HG03354 (cell line): ENCODE data around the gene GADL1.

Source experiments
- ATAC-seq: cut with Tn5 transposase; IDR thresholded peaks from one replicate; pipeline ENCODE4 v1.9.1; 2021; ENCODE audit warnings: mild to moderate bottlenecking; ENCODE audit not compliant: unreplicated experiment, poor library complexity, severe bottlenecking

The GADL1 gene

DNA sequence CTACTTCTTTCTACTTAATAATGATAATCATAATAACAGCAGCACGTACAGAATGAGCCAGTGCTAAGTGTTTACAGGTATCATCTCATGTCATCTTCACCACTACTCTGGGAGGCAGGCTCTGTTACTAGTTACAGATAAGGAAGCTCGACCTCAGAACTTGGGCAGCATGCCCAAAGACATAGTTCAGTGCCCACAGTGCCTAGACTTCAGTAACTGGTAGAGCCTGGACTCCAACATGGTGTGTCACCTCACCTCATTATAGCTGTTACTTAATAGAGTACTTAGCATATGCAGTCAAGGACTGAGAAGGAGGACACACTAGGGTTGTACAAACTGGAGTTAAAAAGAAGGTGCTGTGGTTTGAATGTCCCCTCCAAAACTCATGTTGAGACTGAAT lies 7.6 kb downstream of the GADL1 start:
- no peak for ATAC-seq

DNA sequence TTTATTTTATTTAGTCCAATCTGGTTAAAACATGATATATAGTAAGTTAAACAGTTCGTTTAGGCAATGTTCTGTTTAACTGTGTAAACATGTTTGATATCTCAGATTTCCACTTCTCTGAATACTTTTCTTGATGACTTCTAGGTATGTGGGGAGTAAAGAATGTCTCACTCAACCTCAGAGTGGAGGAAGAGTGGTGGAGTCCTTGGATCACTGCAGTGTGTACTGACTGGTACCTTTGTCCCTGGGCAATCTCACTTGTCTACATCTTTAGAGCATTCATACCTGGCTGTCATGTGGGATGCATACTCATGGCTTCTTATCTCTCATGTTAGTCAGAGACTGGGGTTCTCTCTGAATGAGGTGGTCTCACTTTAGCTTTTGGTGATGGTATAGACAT lies 15.6 kb downstream of the GADL1 start:
- ATAC-seq: no peak

DNA sequence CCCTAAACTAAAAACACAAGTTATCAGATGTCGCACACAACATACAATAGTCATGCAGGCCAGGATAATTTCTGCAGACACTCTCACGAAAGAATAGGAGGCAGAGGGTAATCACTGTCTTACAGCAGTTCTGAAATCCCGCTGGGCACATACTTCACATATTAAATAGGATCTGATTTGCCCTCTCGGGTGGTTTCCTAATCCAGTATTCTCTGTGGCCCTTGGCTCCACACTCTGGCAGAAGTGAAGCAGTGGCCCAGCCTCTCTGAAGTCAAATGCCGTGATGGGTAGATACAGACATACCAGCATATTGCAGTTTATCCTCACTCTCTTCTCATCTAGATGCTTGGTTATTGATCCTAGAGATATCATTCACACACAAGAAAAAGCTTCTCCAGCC lies 19.0 kb downstream of the GADL1 start:
- ATAC-seq: no peak

DNA sequence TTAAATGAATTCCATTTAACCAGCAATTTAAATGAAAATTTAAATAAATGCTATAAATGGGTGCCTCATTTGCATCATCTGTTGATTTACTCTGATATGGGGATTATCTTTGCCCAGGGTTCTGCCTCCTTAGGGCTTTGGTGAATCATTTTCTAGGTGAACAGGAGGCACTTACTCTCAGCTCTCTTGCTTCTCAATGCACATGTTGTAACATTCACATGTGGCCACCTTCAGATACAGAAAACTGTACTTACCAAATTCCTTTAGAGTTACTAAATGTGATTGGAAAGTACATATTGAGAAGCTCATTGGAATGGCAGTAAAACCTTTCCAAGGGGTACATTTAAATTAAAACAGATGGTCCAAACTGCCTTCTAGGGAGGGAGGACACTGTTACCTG lies 20.8 kb downstream of the GADL1 start:
- ATAC-seq: no peak

DNA sequence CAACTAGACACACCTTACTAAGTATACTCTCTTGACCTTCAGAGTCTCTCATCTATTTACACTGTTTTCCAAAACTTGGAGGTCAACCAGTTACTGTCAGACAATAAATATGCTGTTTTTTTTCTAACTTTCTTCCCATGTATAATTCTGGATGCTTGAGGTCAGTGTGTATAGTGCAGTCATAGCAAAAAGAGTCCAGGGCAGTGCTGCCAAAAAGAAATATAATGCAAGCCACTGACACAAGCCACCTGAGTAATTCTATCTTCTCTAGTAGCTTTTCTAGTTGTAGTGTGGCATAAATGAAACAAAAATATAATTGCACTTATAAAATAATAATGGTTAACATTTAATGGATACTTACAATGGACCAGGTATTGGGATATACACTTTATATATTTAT lies 21.6 kb downstream of the GADL1 start:
- ATAC-seq: no peak

DNA sequence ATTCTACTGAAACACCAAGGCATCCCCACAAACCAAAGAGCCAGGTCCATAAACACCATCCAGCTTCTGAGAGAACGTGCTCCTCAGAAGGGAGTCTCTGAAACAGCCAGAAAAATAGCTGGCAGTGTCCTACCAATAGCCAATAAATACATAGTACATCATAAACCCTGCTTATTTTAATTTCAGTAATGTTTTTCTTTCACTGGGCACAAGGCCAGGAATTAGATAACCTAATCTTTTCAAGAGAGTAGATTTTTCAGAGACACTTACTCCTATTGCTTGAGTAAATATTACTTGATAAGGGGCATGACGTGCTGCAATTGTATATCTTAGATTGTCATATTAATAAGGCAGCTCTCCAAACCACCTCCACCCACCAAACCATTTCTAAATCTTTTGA lies 22.7 kb downstream of the GADL1 start:
- ATAC-seq: no peak

DNA sequence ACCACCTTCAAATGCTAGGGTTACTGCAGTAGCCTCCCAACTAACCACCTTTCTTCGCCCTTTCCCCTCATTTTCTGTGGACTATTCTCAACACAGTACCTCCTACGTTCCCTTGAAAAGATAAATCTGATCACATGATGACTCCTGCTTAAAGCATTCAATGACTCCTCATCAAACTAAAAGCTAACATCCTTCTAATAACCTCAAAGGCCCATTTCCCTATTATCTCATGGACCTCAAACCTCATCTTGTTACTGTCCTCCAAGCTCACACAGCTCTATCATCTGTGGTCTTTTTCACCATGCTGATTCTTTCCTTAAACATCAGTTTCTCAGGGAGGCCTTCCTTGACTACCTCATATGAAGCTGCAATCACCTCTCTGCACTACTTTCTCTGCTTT lies 29.6 kb downstream of the GADL1 start:
- no peak for ATAC-seq

DNA sequence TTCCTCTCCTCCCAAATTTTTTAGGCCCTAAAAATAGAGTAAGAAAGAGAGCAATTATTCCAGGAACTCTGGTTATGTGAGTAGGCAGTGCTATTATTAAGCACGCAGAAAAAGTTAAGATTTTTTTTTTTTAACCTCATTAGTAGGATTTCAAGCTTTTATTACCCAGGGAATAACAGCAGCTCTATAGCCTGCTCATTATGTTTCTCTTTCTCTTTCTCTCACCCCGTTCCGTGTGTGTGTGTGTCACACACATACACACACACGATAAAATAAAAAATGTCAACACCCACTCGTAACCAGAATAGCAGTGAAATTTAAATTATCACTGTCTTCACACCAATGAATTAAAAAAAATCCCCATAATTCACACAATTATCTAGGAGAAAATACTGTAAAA lies 30.3 kb downstream of the GADL1 start:
- no peak for ATAC-seq

DNA sequence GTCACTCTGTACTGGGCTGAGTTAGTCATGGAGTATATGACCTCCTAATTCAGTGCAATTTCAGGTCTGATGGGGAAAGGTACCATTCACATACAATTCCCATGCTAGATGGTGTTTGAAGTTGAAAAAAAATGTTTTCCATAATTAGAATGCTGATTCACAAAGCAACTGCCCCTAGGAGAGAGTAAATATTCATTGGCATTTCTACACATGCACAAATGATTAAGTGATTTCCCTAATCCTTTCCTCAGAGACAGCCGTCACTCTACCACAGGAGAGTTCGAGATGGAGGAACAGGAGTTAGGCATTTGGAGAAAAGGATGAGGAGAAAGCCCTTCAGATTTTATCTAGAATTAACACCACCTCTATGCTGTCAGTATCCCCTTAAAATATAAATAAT lies 32.5 kb downstream of the GADL1 start:
- ATAC-seq: no peak

DNA sequence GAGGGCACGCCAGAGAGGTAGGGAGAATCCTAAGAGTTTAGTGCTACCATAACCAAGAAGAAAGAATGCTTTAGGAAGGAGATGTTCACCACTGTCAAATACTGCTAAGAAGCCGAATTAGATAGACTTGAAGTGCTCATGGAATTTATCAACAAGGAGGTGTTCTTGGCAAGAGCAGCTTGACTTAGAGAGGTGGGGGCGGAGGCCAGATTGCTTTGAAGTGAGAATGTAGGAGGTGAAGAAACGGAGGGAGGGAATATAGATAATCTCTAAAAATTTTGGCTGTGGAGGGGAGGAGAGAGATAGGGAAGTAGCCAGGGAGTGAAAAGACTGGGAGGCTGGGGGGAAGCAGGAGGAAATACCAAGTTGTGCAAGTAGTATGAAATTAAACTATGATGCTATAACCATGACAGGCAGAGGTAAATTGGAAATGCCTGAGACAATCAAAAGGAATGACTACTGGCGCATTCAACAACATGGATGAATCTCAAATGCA lies 35.5 kb downstream of the GADL1 start:
- ATAC-seq: no peak

DNA sequence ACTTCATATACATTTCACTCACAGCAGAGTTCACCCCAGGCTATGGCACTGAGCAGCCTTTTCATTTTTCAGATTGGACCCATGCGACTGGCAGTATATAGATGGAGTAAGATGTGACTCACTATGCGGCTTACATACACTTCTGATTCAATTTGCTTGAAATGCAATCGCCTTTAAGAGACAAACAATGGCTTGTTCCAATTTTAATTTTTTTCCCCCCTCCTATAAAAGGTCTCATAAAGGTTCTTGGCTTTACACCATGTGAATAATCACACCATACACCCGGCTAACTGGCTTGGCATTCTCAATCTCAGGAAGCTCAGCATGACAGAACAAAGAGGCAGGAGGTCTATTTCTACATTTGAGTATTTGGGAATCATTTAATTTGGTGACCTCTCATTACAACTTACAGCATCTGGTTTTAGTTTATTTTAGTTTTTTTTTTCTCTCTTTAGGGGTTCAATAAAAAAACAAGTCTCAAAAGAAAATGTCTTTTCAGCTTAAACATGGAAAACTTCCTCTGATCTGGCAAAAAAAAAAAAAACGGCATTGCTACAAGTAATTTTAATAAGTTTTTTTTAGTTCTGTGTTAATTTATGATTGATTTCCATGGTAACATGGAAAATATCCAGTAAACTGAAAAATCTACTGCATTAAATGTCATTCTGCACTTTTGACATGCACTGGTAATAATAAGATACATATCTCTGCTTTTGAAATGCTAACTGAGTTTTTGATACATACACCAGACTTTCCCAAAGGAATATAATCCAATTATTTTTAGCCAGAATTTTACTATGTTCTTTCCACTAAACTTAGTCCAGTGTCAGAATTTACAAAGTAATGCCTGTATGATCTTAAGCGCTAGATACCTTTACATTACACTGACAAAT lies 38.8 kb downstream of the GADL1 start:
- ATAC-seq: no peak

DNA sequence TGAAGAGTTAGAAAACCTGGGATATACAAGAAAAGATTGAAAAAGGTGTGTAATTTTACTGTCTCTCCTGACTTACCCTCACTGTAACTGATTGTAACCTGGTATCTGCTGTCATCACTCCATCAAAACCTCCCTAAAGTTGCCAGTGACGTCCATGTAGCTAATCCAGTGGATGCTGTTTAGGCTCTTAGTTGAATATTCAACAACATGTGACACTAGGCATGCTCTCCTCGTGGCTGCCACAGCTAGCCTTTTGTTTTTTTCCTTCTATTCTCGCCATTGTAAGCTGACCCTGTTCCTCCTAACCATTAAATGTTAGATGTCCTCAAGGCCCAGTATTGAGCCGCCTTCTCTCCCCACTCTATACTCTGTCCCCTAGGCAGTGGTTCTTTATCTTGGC lies 41.6 kb downstream of the GADL1 start:
- ATAC-seq: no peak

DNA sequence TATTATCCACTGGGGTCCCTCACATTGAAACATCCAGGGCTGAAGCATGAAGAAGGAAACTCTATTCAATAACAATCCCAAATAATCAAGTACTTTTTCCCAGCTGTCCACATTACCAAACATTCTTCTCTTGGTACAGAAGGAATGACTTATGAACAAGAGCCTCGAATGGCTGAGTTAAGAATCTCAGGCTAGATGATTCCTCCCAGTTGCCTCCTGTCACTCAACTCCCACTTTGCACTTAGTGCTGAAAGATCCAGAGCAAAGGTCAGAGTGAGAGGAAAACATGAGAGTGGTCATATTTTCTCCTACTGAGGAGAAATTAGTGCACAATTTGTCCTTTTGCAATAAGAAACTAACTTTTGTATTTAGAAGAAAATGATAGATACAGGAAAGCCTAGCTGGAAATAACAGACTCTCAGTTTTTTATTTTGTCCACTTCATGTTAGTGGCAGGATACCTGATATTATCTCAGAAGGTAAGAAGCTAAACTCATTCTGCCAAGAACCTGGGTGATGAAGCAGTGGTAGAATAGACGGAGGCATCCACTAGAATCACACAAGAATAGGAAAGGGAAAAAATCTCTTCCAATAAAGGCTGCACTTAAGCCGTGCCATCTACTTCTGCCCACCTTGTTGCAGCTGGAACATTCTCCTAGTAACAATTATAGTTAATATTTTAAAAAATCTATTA lies 46.2 kb downstream of the GADL1 start:
- no peak for ATAC-seq

DNA sequence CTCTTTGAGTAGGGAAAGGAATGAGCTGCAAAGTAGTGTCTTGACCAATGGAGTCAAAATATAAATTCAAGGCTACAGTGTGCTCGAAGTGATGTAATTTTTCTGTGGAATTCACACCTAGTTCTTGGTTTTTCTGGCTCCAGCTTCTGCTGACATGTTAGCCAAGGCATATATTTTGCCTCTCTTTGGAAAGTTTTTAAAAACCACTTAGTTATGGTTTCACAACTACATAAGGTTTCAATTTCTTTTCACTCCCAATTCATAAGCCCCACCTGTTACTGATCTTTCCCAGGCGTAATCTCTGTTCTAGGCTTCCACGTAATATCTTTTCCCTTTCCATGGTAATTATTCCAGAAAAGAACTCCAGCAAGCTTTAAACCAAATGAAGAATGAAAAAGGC lies 46.9 kb downstream of the GADL1 start:
- ATAC-seq: no peak

DNA sequence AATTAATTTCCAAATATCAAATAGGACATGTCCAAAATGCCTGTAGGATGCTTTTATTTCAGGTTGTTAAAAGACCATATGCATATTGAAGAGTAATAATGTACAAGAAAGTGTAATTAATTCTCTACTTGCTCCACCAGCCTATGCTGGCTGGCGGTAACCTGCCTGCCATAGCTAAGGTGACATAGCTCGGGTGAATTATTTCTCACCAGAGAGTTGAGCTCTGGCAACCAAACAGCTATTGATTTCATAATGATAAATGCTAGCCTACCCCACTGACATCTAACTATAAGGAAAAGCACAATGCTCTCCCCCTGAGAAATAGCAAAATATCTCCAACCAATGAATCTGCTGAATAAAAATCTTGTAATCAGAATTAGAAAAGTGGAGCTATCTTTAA lies 48.9 kb downstream of the GADL1 start:
- no peak for ATAC-seq

DNA sequence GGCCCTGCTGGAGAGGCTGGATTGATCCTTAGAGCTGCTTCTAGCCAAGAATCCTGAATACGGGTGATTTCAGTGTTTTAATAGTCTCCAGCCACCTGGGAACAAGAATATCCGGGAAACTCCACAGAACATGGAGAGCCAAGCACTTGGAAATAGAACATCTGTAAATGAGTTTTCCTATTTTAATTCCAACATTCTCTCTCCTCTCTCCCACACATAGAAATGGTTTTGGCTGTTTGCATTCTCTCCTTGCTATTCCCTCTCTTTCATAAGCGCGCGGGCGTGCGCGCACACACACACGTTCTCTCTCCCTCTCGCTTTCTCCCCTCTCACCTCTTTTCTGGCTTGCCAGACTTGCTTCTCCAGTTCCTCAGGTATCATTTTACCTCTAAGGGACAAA lies 50.6 kb downstream of the GADL1 start:
- ATAC-seq: no peak

DNA sequence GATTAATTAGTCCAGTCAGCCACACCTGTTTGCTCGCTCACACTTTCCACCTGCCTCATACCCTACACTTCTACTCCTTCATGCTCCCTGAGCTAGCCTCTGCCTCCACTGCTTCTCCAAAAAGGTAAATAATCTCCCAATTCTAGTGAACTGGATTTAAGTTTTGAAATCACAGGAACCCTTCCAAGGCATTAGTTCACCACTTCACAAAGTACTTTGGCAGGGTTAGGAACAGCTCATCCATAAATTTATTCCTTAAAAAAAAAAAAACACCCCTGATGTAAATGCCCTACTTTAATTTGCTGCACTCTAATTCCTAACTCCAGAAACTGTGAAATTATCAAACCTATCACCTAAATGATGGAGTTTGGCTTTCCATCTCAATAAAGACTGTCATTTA lies 58.3 kb downstream of the GADL1 start:
- ATAC-seq: no peak

DNA sequence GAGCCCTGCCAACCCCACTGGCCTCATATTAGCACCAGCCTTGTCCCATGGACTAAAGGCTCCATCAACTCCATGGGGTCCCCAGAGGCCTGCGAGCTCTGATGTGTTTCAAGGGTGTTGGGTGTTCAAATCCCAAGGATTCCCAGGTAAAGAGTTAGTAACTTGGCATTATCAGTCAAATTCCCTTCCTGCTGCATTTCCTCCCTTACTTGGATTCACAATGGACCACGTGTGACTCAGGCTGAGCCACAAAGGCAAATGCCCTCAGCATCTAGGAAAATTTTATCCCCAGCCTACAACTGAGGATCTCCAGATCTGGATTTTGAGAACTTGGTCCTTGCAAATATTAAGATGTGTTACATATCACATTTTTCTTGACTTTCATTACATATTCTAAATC lies 58.8 kb downstream of the GADL1 start:
- no peak for ATAC-seq

DNA sequence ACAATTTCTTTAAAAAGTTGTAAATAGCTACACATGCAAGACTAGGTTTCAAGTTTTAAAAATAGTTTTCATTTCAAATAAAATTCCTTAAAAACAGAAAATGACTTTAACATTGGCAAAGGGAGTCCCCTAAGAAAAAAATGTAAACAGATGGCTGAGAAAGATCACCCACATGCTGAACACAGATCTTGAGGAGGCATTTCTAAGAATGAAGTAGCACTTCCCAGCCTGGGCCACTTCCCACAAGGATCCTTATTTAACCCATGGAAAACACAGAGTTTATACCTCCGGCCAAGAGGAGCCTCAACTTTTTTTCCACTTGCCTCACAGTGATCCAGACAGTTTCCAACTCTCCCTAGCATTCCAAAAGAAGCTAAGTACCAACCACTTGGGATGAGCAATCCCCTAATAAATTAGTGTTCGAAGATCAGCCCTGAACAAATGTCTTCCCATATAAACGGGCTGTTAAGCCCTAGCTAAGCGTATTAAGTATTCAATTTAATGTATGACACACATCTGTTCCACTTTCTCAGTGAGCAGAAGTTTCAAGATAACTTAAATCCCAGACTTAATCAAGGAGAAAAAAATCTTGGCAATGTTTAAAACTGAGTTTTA lies 61.4 kb downstream of the GADL1 start:
- no peak for ATAC-seq

DNA sequence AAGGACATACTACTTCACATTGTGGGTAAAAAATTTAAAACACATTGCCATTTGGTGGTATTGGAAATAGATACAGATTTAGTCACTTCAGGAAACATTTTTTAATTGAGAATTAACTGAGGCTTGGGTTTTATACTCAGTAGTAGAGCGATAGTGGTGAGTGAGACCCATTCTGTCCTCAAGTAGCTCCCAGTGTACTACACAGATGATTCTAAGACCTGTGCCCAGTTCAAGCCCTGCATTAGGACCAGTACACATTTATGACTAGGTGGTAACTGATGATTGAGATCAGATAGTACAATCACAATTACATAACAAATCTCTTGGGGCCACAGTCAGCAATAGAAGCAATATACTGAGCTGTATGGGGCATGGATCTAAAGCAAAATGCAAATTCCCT lies 67.4 kb downstream of the GADL1 start:
- no peak for ATAC-seq

DNA sequence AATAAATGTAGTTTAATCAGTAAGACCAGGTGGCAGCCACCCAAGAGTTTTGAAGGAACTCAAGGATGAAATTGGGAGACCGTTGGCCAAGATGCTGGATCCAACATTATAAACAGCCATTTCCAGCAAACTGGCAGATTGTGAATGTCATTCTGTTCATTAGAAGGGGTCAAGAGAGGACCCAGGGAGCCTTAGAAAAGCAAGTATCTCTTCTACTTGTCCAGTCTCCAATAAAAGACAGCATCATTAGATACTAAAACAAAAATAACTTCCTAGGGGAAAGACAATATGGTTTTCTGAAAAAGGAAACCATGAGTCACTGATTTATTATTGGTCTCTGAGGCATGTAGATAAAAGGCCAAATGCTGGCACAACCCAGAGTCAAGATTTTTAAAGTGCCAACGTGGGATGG lies 67.9 kb downstream of the GADL1 start:
- ATAC-seq: no peak
